IMR-90 (cell line): Measurements from ENCODE around the gene ANKFN1. TPM values are rescaled to one million over a fixed set of nuclear protein-coding genes. Genes with fewer than 3 reads are reported as not detected.

Experiments
- ATAC-seq: fragments of 200-7000 bp; cut with Tn5 transposase; 2 replicates; pipeline ENCODE4 v1.9.1; 2020; ENCODE audit warnings: low read depth, mild to moderate bottlenecking, moderate library complexity
- BruUV-seq: library from RNA; stranded (reverse); fragments of 400-500 nt; replicated peaks from 2 replicates; lab custom pipeline; 2021; lab: Mats Ljungman, UMichigan
- CTCF ChIA-PET: fragments of 300-600 bp; formaldehyde crosslinking; extraction: SDS; loops from one replicate; lab custom pipeline; 2021; ENCODE audit warnings: antibody characterized with exemption; lab: Yijun Ruan, JAX
- POLR2A ChIA-PET: fragments of 300-600 bp; sonication (Branson Sonifier 250); formaldehyde crosslinking; loops from one replicate; lab custom pipeline; 2022; ENCODE audit warnings: antibody characterized with exemption; ENCODE audit not compliant: unreplicated experiment; lab: Charles Lee
- DNase-seq: peaks from one replicate; pipeline ENCODE4 v3.0.0; 2013
- H2AFZ ChIP-seq: replicated peaks from 2 replicates; pipeline ENCODE3; 2013; ENCODE audit warnings: low read length, mild to moderate bottlenecking; ENCODE audit not compliant: poor library complexity
- H2AK5ac ChIP-seq: 2 replicates; pipeline ENCODE4 v1.6.1; 2013; ENCODE audit warnings: low read depth, low read length, inconsistent platforms
- H2AK9ac ChIP-seq: replicated peaks from 2 replicates; pipeline ENCODE3; 2013; ENCODE audit warnings: mild to moderate bottlenecking, low read depth, low read length, moderate library complexity; ENCODE audit not compliant: poor library complexity
- H2BK120ac ChIP-seq: 2 replicates; pipeline ENCODE4 v1.6.1; 2013; ENCODE audit warnings: low read depth, low read length, inconsistent platforms
- H2BK15ac ChIP-seq: 3 replicates; pipeline ENCODE4 v1.6.1; 2013; ENCODE audit warnings: low read depth, low read length, inconsistent platforms
- H2BK20ac ChIP-seq: 2 replicates; pipeline ENCODE4 v1.6.1; 2013; ENCODE audit warnings: low read depth, mild to moderate bottlenecking, inconsistent platforms, low read length, moderate library complexity
- H2BK5ac ChIP-seq: 2 replicates; pipeline ENCODE4 v1.6.1; 2013; ENCODE audit warnings: mild to moderate bottlenecking, low read depth, low read length, inconsistent platforms; ENCODE audit not compliant: poor library complexity, severe bottlenecking
- H3K14ac ChIP-seq: replicated peaks from 2 replicates; pipeline ENCODE4 v1.6.1; 2013; ENCODE audit warnings: low read depth, low read length, inconsistent platforms
- H3K18ac ChIP-seq: 2 replicates; pipeline ENCODE4 v1.6.1; 2013; ENCODE audit warnings: low read depth, low read length, control low read depth
- H3K23ac ChIP-seq: 2 replicates; pipeline ENCODE4 v1.6.1; 2013; ENCODE audit warnings: low read depth, low read length, inconsistent platforms
- H3K27ac ChIP-seq: 2 replicates; pipeline ENCODE4 v1.5.1; 2013; ENCODE audit warnings: mild to moderate bottlenecking, control low read depth, low read length; ENCODE audit not compliant: insufficient read depth
- H3K27me3 ChIP-seq: 2 replicates; pipeline ENCODE4 v1.6.1; 2013; ENCODE audit warnings: low read length; ENCODE audit not compliant: control insufficient read depth, insufficient read depth
- H3K36me3 ChIP-seq: 2 replicates; pipeline ENCODE4 v1.6.1; 2013; ENCODE audit warnings: low read length, mixed read lengths; ENCODE audit not compliant: control insufficient read depth, insufficient read depth
- H3K4ac ChIP-seq: 2 replicates; pipeline ENCODE4 v1.6.1; 2013; ENCODE audit warnings: low read depth, low read length, inconsistent platforms
- H3K4me1 ChIP-seq: 2 replicates; pipeline ENCODE4 v1.6.1; 2013; ENCODE audit warnings: low read length, mixed read lengths; ENCODE audit not compliant: control insufficient read depth, insufficient read depth
- H3K4me2 ChIP-seq: 2 replicates; pipeline ENCODE4 v1.6.1; 2013; ENCODE audit warnings: low read depth, mild to moderate bottlenecking, control low read depth, low read length, moderate library complexity
- H3K4me3 ChIP-seq: 2 replicates; pipeline ENCODE4 v1.5.1; 2013; ENCODE audit warnings: low read depth, mild to moderate bottlenecking, control low read depth, low read length, moderate library complexity; ENCODE audit not compliant: insufficient read depth
- H3K56ac ChIP-seq: 2 replicates; pipeline ENCODE4 v1.6.1; 2013; ENCODE audit warnings: low read length, inconsistent platforms; ENCODE audit not compliant: insufficient read depth; ENCODE audit errors: extremely low read depth
- H3K79me1 ChIP-seq, 2 experiments: 2 replicates each; pipeline ENCODE4 v1.6.1; 2013; ENCODE audit warnings: low read length in 2 of 2, inconsistent platforms in 1 of 2, low read depth in 1 of 2
- H3K9ac ChIP-seq: 2 replicates; pipeline ENCODE4 v1.6.1; 2013; ENCODE audit warnings: low read depth, low read length, control low read depth
- H3K9me1 ChIP-seq: 2 replicates; pipeline ENCODE4 v1.6.1; 2013; ENCODE audit warnings: low read length, inconsistent platforms; ENCODE audit not compliant: insufficient read depth
- H3K9me3 ChIP-seq: 2 replicates; pipeline ENCODE4 v1.6.1; 2013; ENCODE audit warnings: low read length; ENCODE audit not compliant: control insufficient read depth, insufficient read depth
- H4K20me1 ChIP-seq: 2 replicates; pipeline ENCODE4 v1.6.1; 2013; ENCODE audit warnings: low read length, inconsistent platforms; ENCODE audit not compliant: insufficient read depth
- H4K5ac ChIP-seq: 2 replicates; pipeline ENCODE4 v1.6.1; 2013; ENCODE audit warnings: mild to moderate bottlenecking, low read depth, low read length, control low read depth
- H4K8ac ChIP-seq, 2 experiments: 2 replicates each; pipeline ENCODE4 v1.6.1; 2013; ENCODE audit warnings: low read depth in 2 of 2, low read length in 2 of 2, control low read depth in 1 of 2, inconsistent platforms in 1 of 2
- H4K91ac ChIP-seq: 2 replicates; pipeline ENCODE4 v1.6.1; 2013; ENCODE audit warnings: low read depth, low read length, inconsistent platforms; ENCODE audit not compliant: insufficient read depth
- FOS ChIP-seq: fragments of 150-350 bp; IDR thresholded peaks from 2 replicates; pipeline ENCODE4 v1.6.1; 2016; ENCODE audit warnings: low read depth, low read length
- MAZ ChIP-seq: IDR thresholded peaks from 2 replicates; pipeline ENCODE4 v1.6.1; 2012; ENCODE audit warnings: low read depth, mild to moderate bottlenecking, low read length, improper control_type of control experiment, moderate library complexity, borderline replicate concordance
- POLR2A ChIP-seq: IDR thresholded peaks from 2 replicates; pipeline ENCODE4 v1.6.1; 2012; ENCODE audit warnings: mild to moderate bottlenecking, low read depth, low read length
- RCOR1 ChIP-seq: IDR thresholded peaks from 2 replicates; pipeline ENCODE4 v1.6.1; 2012; ENCODE audit warnings: mild to moderate bottlenecking, low read length, improper control_type of control experiment; ENCODE audit not compliant: insufficient replicate concordance
- WGBS, 2 experiments: methylation state at CpG; one replicate each; pipeline versions ENCODE4 v1.1.5 to v1.1.7; 2013; ENCODE audit warnings: missing lambda C conversion rate in 2 of 2; ENCODE audit not compliant: insufficient read length in 1 of 2; ENCODE audit errors: extremely low coverage in 2 of 2; 5-methylcytosine and 5-hydroxymethylcytosine counted together
- dilution Hi-C: fragments of 300-500 bp; cut with HindIII; formaldehyde crosslinking; loops from one replicate; pipeline ENCODE4 v1.14.3; 2018; ENCODE audit warnings: low sequenced_read_pairs; ENCODE audit not compliant: unreplicated experiment
- in situ Hi-C: fragments of 300-500 bp; cut with MboI; formaldehyde crosslinking; loops from 3 replicates; pipeline ENCODE4 v1.14.3; 2019; ENCODE audit warnings: low sequenced_read_pairs, inconsistent platforms, mixed read lengths
- intact Hi-C: fragments of 100-400 bp; cut with micrococcal nuclease; formaldehyde crosslinking; loops from 2 replicates; pipeline ENCODE4 v1.10.0; 2022
- polyA plus RNA-seq, 3 experiments: library from polyadenylated mRNA; depleted of rRNA; stranded (reverse); fragments of >200 nt; gene quantifications; 2 replicates each; pipeline ENCODE4 v1.2.3, GENCODE V29; 2012; ENCODE audit warnings: low replicate concordance in 1 of 3
- total RNA-seq: library from RNA; depleted of rRNA; stranded (reverse); fragments of >200 nt; gene quantifications from 2 replicates; pipeline ENCODE4 v1.2.3, GENCODE V29; 2012
- TF ChIP-seq, protein P1 (sequence below): conservative IDR thresholded peaks from 2 replicates; pipeline ENCODE4 v1.5.1; 2012; ENCODE audit warnings: mild to moderate bottlenecking, low read depth, low read length, improper control_type of control experiment
- TF ChIP-seq, protein P2 (sequence below): fragments of 150-350 bp; IDR thresholded peaks from 2 replicates; pipeline ENCODE4 v1.6.1; 2016; ENCODE audit warnings: low read depth, mild to moderate bottlenecking, low read length, moderate library complexity, borderline replicate concordance

Gene ANKFN1
- total and polyA plus RNA-seq, 2 of the 4 experiments (the other 2 are of a cell fraction) = not detected

DNA sequence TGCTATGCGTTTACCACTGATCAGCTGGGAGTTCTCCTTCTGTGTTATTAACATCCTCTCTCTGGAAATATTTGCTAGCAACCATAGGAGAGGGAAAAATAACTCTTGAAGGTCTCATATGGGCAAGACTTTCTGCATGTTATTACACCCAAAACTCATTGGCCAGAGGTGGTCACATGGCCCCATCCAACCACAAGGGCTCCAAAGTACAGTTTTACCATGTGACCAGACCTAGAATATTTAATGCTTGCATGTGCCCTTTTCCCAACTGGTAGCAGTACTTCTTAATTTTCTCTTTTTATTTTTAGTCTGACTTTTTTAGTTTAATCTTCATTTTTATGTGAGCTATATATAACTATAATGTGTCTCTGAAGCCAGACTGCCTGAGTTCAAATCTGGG is 299.2 kb downstream of the ANKFN1 start:
- Histone ChIP-seq H2BK15ac (no peak overlapping the region), H3K4me1 (no peaks in the 10 kb centered on the region), H2BK5ac (no peak overlapping the region), H3K9ac (no peak overlapping the region), H2BK120ac (no peak overlapping the region), H4K91ac (no peak overlapping the region), H3K18ac (no peak overlapping the region), H3K9me3 (no peaks in the 10 kb centered on the region), H3K79me1 (no peaks in the 10 kb centered on the region), H3K4me3 (no peak overlapping the region), H3K9me1 (no peaks in the 10 kb centered on the region), H2AK9ac (no peak overlapping the region), H4K8ac (no peak overlapping the region), H2AK5ac (no peak overlapping the region), H2BK20ac (no peak overlapping the region), H4K20me1 (no peaks in the 10 kb centered on the region), H3K56ac (no peak overlapping the region), H3K4ac (no peak overlapping the region), H3K14ac (no peak overlapping the region), H3K27me3 (no peaks in the 10 kb centered on the region), H3K36me3 (no peaks in the 10 kb centered on the region), H3K27ac (no peak overlapping the region), H3K4me2 (no peak overlapping the region), H2AFZ (no peak overlapping the region), H4K5ac (no peak overlapping the region), H3K23ac (no peak overlapping the region)
- dilution Hi-C loops (no loop called here), intact Hi-C loops (no loop called here), in situ Hi-C loops (loop anchor here (10.0 kb wide), 1 partner anchor 328 kb away; no protein-coding TSS in a partner anchor)
- no TSS peak for BruUV-seq
- ChIA-PET CTCF (no interaction called here), POLR2A (no interaction called here)
- no peak for ATAC-seq
- TF ChIP-seq RCOR1 = no peak
- TF ChIP-seq POLR2A = no peak
- TF ChIP-seq, protein P1, sequence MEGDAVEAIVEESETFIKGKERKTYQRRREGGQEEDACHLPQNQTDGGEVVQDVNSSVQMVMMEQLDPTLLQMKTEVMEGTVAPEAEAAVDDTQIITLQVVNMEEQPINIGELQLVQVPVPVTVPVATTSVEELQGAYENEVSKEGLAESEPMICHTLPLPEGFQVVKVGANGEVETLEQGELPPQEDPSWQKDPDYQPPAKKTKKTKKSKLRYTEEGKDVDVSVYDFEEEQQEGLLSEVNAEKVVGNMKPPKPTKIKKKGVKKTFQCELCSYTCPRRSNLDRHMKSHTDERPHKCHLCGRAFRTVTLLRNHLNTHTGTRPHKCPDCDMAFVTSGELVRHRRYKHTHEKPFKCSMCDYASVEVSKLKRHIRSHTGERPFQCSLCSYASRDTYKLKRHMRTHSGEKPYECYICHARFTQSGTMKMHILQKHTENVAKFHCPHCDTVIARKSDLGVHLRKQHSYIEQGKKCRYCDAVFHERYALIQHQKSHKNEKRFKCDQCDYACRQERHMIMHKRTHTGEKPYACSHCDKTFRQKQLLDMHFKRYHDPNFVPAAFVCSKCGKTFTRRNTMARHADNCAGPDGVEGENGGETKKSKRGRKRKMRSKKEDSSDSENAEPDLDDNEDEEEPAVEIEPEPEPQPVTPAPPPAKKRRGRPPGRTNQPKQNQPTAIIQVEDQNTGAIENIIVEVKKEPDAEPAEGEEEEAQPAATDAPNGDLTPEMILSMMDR = no peak
- no peak for TF ChIP-seq FOS
- TF ChIP-seq MAZ = no peak
- TF ChIP-seq, protein P2, sequence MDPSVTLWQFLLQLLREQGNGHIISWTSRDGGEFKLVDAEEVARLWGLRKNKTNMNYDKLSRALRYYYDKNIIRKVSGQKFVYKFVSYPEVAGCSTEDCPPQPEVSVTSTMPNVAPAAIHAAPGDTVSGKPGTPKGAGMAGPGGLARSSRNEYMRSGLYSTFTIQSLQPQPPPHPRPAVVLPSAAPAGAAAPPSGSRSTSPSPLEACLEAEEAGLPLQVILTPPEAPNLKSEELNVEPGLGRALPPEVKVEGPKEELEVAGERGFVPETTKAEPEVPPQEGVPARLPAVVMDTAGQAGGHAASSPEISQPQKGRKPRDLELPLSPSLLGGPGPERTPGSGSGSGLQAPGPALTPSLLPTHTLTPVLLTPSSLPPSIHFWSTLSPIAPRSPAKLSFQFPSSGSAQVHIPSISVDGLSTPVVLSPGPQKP = no peak
- WGBS, 2 experiments = no CpG with 5 or more reads among the region's 1 CpG
- no peak for DNase-seq
